HL-60 (cell line): ENCODE results near the gene RNLS.

Experiments used
- DNase-seq, 2 experiments: peaks; one replicate each; pipeline ENCODE4 v3.0.0-alpha.2; 2010 to 2020; ENCODE audit warnings: low read depth in 1 of 2, low spot score in 1 of 2
- H3K27ac ChIP-seq: fragments of 250-450 bp; sonication (Bioruptor Pico); replicated peaks from 2 replicates; pipeline ENCODE4 v1.5.1; 2020; ENCODE audit warnings: mild to moderate bottlenecking, moderate library complexity
- H3K27me3 ChIP-seq: fragments of 250-450 bp; sonication (Bioruptor Pico); 2 replicates; pipeline ENCODE4 v1.5.1; 2021; ENCODE audit warnings: mild to moderate bottlenecking, moderate library complexity; ENCODE audit not compliant: insufficient read depth, poor library complexity, severe bottlenecking
- H3K4me3 ChIP-seq: replicated peaks from 2 replicates; pipeline ENCODE4 v1.5.1; 2011; ENCODE audit warnings: mild to moderate bottlenecking, control low read depth, low read length; ENCODE audit not compliant: insufficient read depth
- GABPA ChIP-seq: IDR thresholded peaks from 2 replicates; pipeline ENCODE4 v1.6.1; 2012; ENCODE audit warnings: low read depth
- POLR2AphosphoS5 ChIP-seq: IDR thresholded peaks from 2 replicates; pipeline ENCODE4 v1.6.1; 2012; ENCODE audit warnings: low read depth
- SPI1 ChIP-seq: IDR thresholded peaks from 2 replicates; pipeline ENCODE4 v1.6.1; 2012; ENCODE audit warnings: low read depth, mild to moderate bottlenecking, borderline replicate concordance
- TF ChIP-seq, protein P1 (sequence below): IDR thresholded peaks from one replicate; pipeline ENCODE4 v1.5.1; 2011; ENCODE audit warnings: low read length, control low read depth, inconsistent platforms; ENCODE audit not compliant: insufficient read depth
- TF ChIP-seq, protein P2 (sequence below): IDR thresholded peaks from 2 replicates; pipeline ENCODE4 v1.6.1; 2012; ENCODE audit warnings: low read depth; ENCODE audit not compliant: insufficient replicate concordance

The RNLS gene

DNA sequence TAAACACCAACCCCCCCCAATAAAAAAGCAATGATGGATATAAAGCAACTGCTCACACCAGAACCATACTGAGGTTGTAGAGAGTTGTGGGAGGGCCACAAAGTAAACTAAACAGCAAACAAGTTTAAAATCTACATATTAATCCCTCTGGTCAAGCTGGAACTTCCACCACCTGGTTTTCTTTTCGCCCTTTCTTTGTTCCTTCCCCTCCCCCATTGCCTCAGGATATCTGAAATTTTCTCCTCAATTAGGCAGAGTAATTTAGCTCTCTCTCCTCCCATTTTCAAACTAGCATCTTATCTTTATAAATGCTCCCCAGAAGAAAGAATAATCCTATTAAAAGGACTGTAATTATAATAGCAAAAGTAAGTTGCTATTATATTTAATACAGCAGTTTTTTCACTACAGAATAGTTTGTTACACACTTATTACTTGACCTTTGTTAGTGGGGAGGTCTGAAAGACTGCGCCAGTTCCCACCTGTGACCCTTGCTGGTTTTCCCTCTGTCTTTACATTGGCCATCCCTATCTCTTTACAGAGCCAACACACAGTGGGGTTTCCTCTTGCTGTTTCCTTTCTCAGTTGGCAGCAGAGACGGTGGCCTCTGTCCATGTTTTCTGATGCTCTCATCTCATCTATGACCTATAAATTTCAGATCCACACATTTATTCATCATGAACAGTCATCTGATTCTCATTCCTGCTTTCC lies 235.4 kb downstream of the RNLS start:
- TF ChIP-seq, protein P1, sequence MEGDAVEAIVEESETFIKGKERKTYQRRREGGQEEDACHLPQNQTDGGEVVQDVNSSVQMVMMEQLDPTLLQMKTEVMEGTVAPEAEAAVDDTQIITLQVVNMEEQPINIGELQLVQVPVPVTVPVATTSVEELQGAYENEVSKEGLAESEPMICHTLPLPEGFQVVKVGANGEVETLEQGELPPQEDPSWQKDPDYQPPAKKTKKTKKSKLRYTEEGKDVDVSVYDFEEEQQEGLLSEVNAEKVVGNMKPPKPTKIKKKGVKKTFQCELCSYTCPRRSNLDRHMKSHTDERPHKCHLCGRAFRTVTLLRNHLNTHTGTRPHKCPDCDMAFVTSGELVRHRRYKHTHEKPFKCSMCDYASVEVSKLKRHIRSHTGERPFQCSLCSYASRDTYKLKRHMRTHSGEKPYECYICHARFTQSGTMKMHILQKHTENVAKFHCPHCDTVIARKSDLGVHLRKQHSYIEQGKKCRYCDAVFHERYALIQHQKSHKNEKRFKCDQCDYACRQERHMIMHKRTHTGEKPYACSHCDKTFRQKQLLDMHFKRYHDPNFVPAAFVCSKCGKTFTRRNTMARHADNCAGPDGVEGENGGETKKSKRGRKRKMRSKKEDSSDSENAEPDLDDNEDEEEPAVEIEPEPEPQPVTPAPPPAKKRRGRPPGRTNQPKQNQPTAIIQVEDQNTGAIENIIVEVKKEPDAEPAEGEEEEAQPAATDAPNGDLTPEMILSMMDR = no peak
- TF ChIP-seq POLR2AphosphoS5 (no peak), GABPA (no peak), SPI1 (no peak)
- TF ChIP-seq, protein P2, sequence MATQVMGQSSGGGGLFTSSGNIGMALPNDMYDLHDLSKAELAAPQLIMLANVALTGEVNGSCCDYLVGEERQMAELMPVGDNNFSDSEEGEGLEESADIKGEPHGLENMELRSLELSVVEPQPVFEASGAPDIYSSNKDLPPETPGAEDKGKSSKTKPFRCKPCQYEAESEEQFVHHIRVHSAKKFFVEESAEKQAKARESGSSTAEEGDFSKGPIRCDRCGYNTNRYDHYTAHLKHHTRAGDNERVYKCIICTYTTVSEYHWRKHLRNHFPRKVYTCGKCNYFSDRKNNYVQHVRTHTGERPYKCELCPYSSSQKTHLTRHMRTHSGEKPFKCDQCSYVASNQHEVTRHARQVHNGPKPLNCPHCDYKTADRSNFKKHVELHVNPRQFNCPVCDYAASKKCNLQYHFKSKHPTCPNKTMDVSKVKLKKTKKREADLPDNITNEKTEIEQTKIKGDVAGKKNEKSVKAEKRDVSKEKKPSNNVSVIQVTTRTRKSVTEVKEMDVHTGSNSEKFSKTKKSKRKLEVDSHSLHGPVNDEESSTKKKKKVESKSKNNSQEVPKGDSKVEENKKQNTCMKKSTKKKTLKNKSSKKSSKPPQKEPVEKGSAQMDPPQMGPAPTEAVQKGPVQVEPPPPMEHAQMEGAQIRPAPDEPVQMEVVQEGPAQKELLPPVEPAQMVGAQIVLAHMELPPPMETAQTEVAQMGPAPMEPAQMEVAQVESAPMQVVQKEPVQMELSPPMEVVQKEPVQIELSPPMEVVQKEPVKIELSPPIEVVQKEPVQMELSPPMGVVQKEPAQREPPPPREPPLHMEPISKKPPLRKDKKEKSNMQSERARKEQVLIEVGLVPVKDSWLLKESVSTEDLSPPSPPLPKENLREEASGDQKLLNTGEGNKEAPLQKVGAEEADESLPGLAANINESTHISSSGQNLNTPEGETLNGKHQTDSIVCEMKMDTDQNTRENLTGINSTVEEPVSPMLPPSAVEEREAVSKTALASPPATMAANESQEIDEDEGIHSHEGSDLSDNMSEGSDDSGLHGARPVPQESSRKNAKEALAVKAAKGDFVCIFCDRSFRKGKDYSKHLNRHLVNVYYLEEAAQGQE = no peak
- H3K4me3 ChIP-seq = no peak overlapping the region
- DNase-seq = no peak
- H3K27ac ChIP-seq = no peak overlapping the region
- no peaks in the 10 kb centered on the region for H3K27me3 ChIP-seq

DNA sequence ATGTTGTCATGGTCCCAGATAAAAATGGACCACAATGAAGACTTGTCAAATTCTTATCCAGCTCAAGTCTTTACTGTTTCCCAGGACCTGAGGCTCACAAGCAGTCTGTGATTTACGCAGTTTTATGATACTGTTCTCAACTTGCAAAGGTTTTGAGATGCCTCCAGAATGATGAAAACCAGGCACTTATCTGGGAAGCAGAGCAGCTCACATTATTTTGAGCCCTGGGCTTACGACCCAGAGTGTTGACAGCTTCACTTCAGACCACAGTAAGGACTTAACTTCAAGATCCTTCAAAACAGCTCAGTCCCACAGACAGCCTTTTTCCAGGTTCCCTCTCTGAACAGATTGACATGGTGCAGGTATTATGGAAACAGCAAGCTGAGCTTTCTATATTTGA lies 236.1 kb downstream of the RNLS start:
- no peak overlapping the region for H3K4me3 ChIP-seq
- no peak for DNase-seq
- no peak overlapping the region for H3K27ac ChIP-seq
- no peaks in the 10 kb centered on the region for H3K27me3 ChIP-seq
- TF ChIP-seq, protein P2 = no peak
- TF ChIP-seq POLR2AphosphoS5 = no peak
- no peak for TF ChIP-seq GABPA
- TF ChIP-seq SPI1 = no peak
- TF ChIP-seq, protein P1 = no peak

DNA sequence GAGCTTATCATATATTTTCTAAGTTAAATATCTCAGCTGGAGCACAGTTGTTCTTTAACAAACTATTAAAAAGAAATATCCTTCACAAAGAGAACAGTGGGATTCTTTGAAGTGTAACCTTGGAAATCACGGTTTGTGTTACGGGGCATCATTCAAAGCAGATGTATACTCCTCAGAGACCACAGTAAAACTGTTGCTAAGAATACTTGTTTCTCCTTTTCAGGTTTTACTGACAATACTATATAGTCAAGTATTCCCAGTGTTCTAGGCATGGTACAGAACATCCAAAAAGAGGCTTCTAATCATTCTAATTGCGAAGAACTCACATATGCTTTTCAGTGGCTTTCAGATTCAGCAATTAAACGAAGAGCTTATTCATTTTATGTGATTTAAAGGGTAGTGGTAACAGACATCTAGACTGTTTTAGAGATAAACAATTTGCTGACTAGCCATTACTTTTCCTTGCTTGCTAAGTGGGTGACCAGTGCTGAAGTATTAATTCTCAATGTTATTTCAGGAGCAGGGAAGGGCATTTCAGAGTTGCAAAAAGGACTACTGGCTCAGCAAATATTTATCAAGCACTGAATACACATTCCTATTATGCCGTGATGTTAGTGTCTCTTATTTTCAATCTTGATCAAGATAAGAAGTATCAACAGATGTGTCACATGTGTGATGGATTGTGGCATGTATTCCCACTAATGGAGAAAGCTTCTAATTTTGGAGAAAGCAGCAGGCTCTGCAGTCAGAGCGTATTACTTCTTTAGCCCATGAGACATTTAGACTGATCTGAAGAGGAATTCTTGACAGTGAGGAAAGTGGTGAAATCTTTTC lies 236.8 kb downstream of the RNLS start:
- Histone ChIP-seq H3K27me3 (no peaks in the 10 kb centered on the region), H3K4me3 (no peak overlapping the region), H3K27ac (no peak overlapping the region)
- DNase-seq = no peak
- TF ChIP-seq, protein P2 = no peak
- TF ChIP-seq SPI1 (no peak), GABPA (no peak), POLR2AphosphoS5 (no peak)
- TF ChIP-seq, protein P1 = no peak
